Heart left ventricle (tissue), 16 donors: ENCODE results near the gene CUL3. TPM values are rescaled to one million over a fixed set of nuclear protein-coding genes. Genes with fewer than 3 reads are reported as not detected.

Experiments
- ATAC-seq, 4 donors: fragments of 200-7000 bp; cut with Tn5 transposase; one replicate each; pipeline ENCODE4 v1.9.1; 2020 to 2022; ENCODE audit warnings: moderate library complexity in 4 of 4, mild to moderate bottlenecking in 3 of 4, moderate number of reproducible peaks in 1 of 4
- DNase-seq, 5 donors: peaks; one replicate each; pipeline ENCODE4 v3.0.0-alpha.2; 2020
- H3K27ac ChIP-seq, 12 donors: fragments of 200-600 bp; sonication (generic) in 4 of 12; one replicate each; pipeline versions ENCODE4 v1.5.0 to v1.8.0; 2016 to 2022; ENCODE audit warnings: mild to moderate bottlenecking in 2 of 12
- H3K27me3 ChIP-seq, 9 donors: fragments of 200-600 bp; sonication (generic) in 2 of 9; one replicate each; pipeline versions ENCODE4 v1.5.1 to v1.8.0; 2016 to 2022; ENCODE audit warnings: mild to moderate bottlenecking in 3 of 9
- H3K36me3 ChIP-seq, 9 donors: fragments of 200-600 bp; sonication (generic) in 2 of 9; one replicate each; pipeline versions ENCODE4 v1.5.0 to v1.8.0; 2018 to 2022; ENCODE audit warnings: mild to moderate bottlenecking in 2 of 9
- H3K4me1 ChIP-seq, 12 donors: fragments of 200-600 bp; sonication (generic) in 4 of 12; one replicate each; pipeline versions ENCODE4 v1.5.0 to v1.8.0; 2016 to 2022; ENCODE audit warnings: mild to moderate bottlenecking in 3 of 12
- H3K4me3 ChIP-seq, 12 donors: fragments of 200-600 bp; sonication (generic) in 4 of 12; one replicate each; pipeline versions ENCODE4 v1.5.0 to v1.8.0; 2017 to 2022; ENCODE audit warnings: mild to moderate bottlenecking in 9 of 12, moderate library complexity in 4 of 12
- H3K9me3 ChIP-seq, 12 donors: fragments of 200-600 bp; sonication (generic) in 4 of 12; one replicate each; pipeline versions ENCODE4 v1.5.0 to v1.8.0; 2016 to 2022; ENCODE audit warnings: mild to moderate bottlenecking in 1 of 12
- POLR2A ChIP-seq, 2 donors: fragments of 450-650 bp; IDR thresholded peaks; one replicate each; pipeline ENCODE4 v1.6.1; 2017; ENCODE audit warnings: antibody characterized with exemption in 2 of 2, mild to moderate bottlenecking in 2 of 2, moderate library complexity in 2 of 2
- WGBS, 4 donors: extraction: QIAGEN DNeasy Blood & Tissue Kit in 2 of 4; methylation state at CpG; one replicate each; pipeline versions ENCODE4 v1.1.5 to v1.1.7; 2013 to 2018; 5-methylcytosine and 5-hydroxymethylcytosine counted together
- intact Hi-C, 10 donors: fragments of 100-400 bp; cut with DNase I; formaldehyde crosslinking; loops; one replicate each; pipeline versions ENCODE4 v1.11.1 to v1.14.2; 2022
- polyA plus RNA-seq, 2 donors: library from polyadenylated mRNA; stranded (reverse); fragments of 200-250 nt; gene quantifications; one replicate each; pipeline ENCODE4 v1.2.3, GENCODE V29; 2013
- total RNA-seq, 9 donors: library from RNA; depleted of rRNA in 2 of 9; stranded (reverse); fragments of >200 nt in 2 of 9; fragmentation: NEBNext Ultra II Directional in 3 of 9; extraction: Animal tissue kit (Norgen Biotek cat#: 25700) in 3 of 9; gene quantifications; one replicate each; pipeline versions ENCODE4 v1.1.0 to v1.2.4, GENCODE V29; 2016 to 2023
- TF ChIP-seq, protein P1 (sequence below), 12 donors: fragments of 200-600 bp; sonication (generic) in 4 of 12; IDR thresholded peaks; one replicate each; pipeline versions ENCODE4 v1.5.0 to v1.8.0; 2018 to 2022; ENCODE audit warnings: antibody characterized with exemption in 12 of 12, mild to moderate bottlenecking in 5 of 12
- donor health status: ischemic (EF 13 %, LVEDD 7.1; RV severe dilation, severe dysfunction).
- donor health status: healthy with polysubstance abuse.
- donor health status: DM: no; HTN: yes; CAD: no.
- donor health status: DM: no; HTN: no; CAD: no.
- donor health status: ischemic (EF 25% LVEDD 6.9; RV normal size, moderate dysfunction).
- donor health status: ischemic (EF 25% LVEDD 5.7; RV mildly dilated, moderate dysfunction).
- donor health status: healthy.
- donor health status: DM: yes; HTN: yes; CAD: no.
- donor health status: ischemic (EF 35%, LVEDD 5.7; RV mildly dilated, moderate dysfunction).
- donor health status: nonischemic (EF 11% LVEDD 7.7; RV severe dilation, severe dysfunction).
- donor health status: DM: yes; HTN: yes; CAD: no.
- donor health status: PGD.
- donor health status: ischemic (EF 29% LVEDD 5.4; RV normal size, mild dysfunction).
- donor health status: nonischemic (EF 23%, LVEDD 6.1; RV moderate dilation, normal function).

The CUL3 gene
- total and polyA plus RNA-seq, 11 donors, result 54.6 to 87.0 (median 72.4) TPM

DNA sequence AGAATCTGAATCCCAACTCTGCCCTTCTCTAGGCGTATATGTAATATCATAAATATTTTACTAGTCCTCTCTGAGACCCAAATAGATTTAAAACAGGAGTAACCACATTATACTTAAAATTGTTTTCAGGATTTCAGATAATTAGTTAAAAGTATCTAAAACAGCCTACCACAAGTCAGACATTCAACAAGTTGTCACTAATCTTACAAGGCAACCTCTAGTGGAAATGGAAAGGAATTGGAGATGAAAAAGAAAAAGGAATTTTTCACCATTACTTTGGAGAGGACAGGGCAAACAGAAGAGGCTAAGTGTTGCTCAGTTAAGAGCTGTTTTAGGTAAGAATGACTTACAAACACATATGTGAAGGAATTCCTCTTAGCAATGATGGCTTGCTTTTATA lies 11.4 kb downstream of the CUL3 start:
- 88 to 96% (median 94%) methylated on average over 1 of the region's 1 CpG for WGBS, 4 donors
- ATAC-seq (no peak), DNase-seq (no peak)
- no peak overlapping the region for H3K27ac ChIP-seq
- H3K36me3 ChIP-seq, result no peaks in the 10 kb centered on the region
- TF ChIP-seq, protein P1, sequence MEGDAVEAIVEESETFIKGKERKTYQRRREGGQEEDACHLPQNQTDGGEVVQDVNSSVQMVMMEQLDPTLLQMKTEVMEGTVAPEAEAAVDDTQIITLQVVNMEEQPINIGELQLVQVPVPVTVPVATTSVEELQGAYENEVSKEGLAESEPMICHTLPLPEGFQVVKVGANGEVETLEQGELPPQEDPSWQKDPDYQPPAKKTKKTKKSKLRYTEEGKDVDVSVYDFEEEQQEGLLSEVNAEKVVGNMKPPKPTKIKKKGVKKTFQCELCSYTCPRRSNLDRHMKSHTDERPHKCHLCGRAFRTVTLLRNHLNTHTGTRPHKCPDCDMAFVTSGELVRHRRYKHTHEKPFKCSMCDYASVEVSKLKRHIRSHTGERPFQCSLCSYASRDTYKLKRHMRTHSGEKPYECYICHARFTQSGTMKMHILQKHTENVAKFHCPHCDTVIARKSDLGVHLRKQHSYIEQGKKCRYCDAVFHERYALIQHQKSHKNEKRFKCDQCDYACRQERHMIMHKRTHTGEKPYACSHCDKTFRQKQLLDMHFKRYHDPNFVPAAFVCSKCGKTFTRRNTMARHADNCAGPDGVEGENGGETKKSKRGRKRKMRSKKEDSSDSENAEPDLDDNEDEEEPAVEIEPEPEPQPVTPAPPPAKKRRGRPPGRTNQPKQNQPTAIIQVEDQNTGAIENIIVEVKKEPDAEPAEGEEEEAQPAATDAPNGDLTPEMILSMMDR (IDR thresholded peaks at IDR 0.05), result no peak
- no peak for TF ChIP-seq POLR2A (IDR thresholded peaks at IDR 0.05)
- intact Hi-C loops, result loop anchor here in 1 of 10 donors (10.0 kb wide), 1 partner anchor 79 kb away; no protein-coding TSS in a partner anchor
- H3K9me3 ChIP-seq, result no peaks in the 10 kb centered on the region
- peaks cover 13 to 97% (median 73%) of the 10 kb centered on the region in 12 donors for H3K4me1 ChIP-seq
- H3K4me3 ChIP-seq, result no peak overlapping the region
- no peaks in the 10 kb centered on the region for H3K27me3 ChIP-seq

DNA sequence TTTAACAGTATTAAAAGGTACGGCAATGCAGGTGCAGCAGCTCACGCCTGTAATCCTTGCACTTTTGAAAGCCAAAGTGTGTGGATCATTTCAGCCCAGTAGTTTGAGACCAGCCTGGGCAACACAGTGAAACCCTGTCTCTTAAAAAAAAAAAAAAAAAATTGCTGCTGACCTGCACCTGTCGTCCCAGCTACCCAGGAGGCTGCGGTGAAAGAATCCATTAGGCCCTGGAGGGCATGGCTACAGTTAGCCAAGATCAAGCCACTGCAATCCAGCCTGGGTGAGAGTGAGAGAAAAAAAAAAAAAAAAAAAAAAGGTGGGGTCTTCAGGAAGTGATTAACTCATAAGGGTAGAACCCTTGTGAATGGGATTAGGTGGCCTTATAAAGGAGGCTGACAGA lies 12.8 kb downstream of the CUL3 start:
- no peak for ATAC-seq
- H3K4me3 ChIP-seq, result no peak overlapping the region
- DNase-seq, result no peak
- no peaks in the 10 kb centered on the region for H3K9me3 ChIP-seq
- H3K4me1 ChIP-seq, result peaks cover 10 to 94% (median 68%) of the 10 kb centered on the region in 12 donors
- H3K36me3 ChIP-seq, result no peaks in the 10 kb centered on the region
- intact Hi-C loops, result loop anchor here in 1 of 10 donors (10.0 kb wide), 1 partner anchor 78 kb away; no protein-coding TSS in a partner anchor
- WGBS, 4 donors, result 81 to 87% (median 85%) methylated on average over 4 of the region's 4 CpGs
- TF ChIP-seq POLR2A (IDR thresholded peaks at IDR 0.05), result no peak
- TF ChIP-seq, protein P1 (IDR thresholded peaks at IDR 0.05), result no peak
- H3K27ac ChIP-seq, result no peak overlapping the region
- no peaks in the 10 kb centered on the region for H3K27me3 ChIP-seq

DNA sequence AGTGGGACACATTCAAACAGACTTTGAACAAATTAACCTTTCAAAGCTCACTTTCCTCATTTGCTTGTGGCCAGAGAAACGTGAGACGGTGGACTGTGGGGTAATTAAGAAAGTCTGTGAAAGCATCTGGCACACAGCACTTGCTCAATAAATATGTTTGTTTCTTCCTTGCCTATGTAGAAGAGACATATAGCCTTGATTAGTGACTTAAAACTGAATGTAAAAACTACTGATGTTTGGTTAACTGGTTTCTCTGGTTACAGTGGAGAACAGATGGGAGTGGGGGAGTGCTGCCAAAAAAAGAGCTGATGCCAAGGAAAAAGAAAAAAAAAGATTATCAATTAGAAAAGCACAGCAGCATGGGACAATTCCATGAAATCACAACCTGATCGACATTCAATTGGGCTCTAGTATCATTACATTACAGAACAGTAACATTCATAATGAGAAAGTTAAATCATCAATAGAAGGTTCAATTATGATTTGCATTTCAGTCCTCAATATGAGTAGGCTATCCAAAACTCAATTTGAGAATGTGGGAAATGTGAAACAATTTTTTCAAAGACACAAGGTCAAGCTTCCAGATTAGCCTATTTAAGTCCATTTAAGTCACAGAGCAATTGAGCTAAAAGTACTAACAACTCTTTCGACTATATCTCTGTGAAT lies 14.7 kb downstream of the CUL3 start:
- Histone ChIP-seq H3K4me3 (no peak overlapping the region), H3K9me3 (peaks cover 0 to 9% (median 0%) of the 10 kb centered on the region in 12 donors), H3K27me3 (no peaks in the 10 kb centered on the region), H3K36me3 (peaks cover 0 to 6% (median 0%) of the 10 kb centered on the region in 9 donors), H3K4me1 (peaks cover 6 to 82% (median 59%) of the 10 kb centered on the region in 12 donors), H3K27ac (peak overlapping the region in 2 of 12 donors; percentile 5 to 16)
- 54 to 67% (median 58%) methylated on average over 4 of the region's 4 CpGs for WGBS, 4 donors
- ATAC-seq, result peak in 1 of 4 donors; percentile 22
- peak in 1 of 5 donors; percentile 28 for DNase-seq
- TF ChIP-seq, protein P1 (IDR thresholded peaks at IDR 0.05), result no peak
- TF ChIP-seq POLR2A (IDR thresholded peaks at IDR 0.05), result no peak
- intact Hi-C loops, result loop anchor here in 2 of 10 donors (2.0 to 10.0 kb wide), 2 partner anchors 14 to 76 kb away; partner anchors contain the start of gene CUL3 (in 1 of the 2)

DNA sequence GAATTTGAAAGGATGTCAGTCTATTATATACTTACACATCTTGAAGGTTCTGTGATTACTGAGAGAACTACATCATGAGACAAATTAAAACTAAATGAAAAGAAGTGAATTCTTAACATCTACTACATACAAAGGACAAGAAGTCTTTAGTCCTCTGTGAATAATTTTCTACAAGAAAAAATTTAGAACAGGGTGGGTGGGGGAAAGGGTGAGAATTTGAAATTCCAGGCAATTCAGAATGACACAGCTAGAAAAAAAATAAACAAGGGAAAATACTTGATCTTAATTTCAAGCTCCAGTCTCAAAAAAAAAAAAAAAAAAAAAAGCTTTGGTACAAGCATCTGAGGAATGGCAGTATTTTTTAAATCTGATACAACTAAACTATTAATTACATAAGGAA lies 15.5 kb downstream of the CUL3 start:
- no peak for TF ChIP-seq POLR2A (IDR thresholded peaks at IDR 0.05)
- TF ChIP-seq, protein P1 (IDR thresholded peaks at IDR 0.05), result no peak
- peaks cover 0 to 9% (median 0%) of the 10 kb centered on the region in 12 donors for H3K9me3 ChIP-seq
- intact Hi-C loops, result loop anchor here in 3 of 10 donors (2.0 to 10.0 kb wide), 3 partner anchors 15 to 85 kb away; partner anchors contain the start of gene CUL3 (in 1 of the 3)
- no peak overlapping the region for H3K27ac ChIP-seq
- H3K4me3 ChIP-seq, result no peak overlapping the region
- ATAC-seq (no peak), DNase-seq (no peak)
- H3K27me3 ChIP-seq, result no peaks in the 10 kb centered on the region
- peaks cover 3 to 81% (median 51%) of the 10 kb centered on the region in 12 donors for H3K4me1 ChIP-seq
- H3K36me3 ChIP-seq, result peaks cover 0 to 6% (median 0%) of the 10 kb centered on the region in 9 donors
